Measurements from ENCODE around the gene PLPPR1.

- TF ChIP-seq CTCF (IDR thresholded peaks at IDR 0.05) (no peak), POLR2A (IDR thresholded peaks at IDR 0.05) (no peak)
These were observed 328.1 kb downstream of the PLPPR1 start for GRCh38 chr9:101356619-101357018.
